Heart left ventricle (tissue), 13 donors: ENCODE measurements around the gene PILRA.

Experiments used
- POLR2A ChIP-seq, 2 donors: fragments of 450-650 bp; IDR thresholded peaks; one replicate each; pipeline ENCODE4 v1.6.1; 2017; ENCODE audit warnings: antibody characterized with exemption in 2 of 2, mild to moderate bottlenecking in 2 of 2, moderate library complexity in 2 of 2
- TF ChIP-seq, protein P1 (sequence below), 12 donors: fragments of 200-600 bp; sonication (generic) in 4 of 12; IDR thresholded peaks; one replicate each; pipeline versions ENCODE4 v1.5.0 to v1.8.0; 2018 to 2022; ENCODE audit warnings: antibody characterized with exemption in 12 of 12, mild to moderate bottlenecking in 5 of 12
- donor health status: ischemic (EF 13 %, LVEDD 7.1; RV severe dilation, severe dysfunction).
- donor health status: DM: no; HTN: yes; CAD: no.
- donor health status: DM: no; HTN: no; CAD: no.
- donor health status: ischemic (EF 25% LVEDD 6.9; RV normal size, moderate dysfunction).
- donor health status: ischemic (EF 25% LVEDD 5.7; RV mildly dilated, moderate dysfunction).
- donor health status: ischemic (EF 35%, LVEDD 5.7; RV mildly dilated, moderate dysfunction).
- donor health status: nonischemic (EF 11% LVEDD 7.7; RV severe dilation, severe dysfunction).
- donor health status: DM: yes; HTN: yes; CAD: no.
- donor health status: PGD.
- donor health status: ischemic (EF 29% LVEDD 5.4; RV normal size, mild dysfunction).
- donor health status: nonischemic (EF 23%, LVEDD 6.1; RV moderate dilation, normal function).

DNA sequence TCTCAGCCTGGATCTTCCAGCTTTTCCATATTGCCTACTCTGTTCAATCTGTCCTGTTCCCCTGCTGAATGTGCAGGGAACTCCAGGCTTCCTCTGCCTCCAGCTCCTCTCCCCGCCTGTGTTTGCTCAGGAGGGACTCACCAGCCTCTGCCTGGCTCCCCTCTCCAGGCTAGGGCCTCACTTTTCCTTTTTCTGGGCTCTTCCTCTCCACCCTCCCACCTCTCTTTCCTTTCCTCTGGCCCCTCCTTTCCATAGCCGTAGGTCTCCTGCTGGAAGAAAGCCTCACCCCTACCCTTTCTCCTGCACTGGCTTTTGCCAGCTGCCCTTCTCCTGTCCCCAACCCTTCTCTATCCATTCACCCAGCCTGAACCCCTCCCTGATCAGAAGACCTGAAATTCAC lies 25.0 kb downstream of the PILRA start:
- TF ChIP-seq, protein P1, sequence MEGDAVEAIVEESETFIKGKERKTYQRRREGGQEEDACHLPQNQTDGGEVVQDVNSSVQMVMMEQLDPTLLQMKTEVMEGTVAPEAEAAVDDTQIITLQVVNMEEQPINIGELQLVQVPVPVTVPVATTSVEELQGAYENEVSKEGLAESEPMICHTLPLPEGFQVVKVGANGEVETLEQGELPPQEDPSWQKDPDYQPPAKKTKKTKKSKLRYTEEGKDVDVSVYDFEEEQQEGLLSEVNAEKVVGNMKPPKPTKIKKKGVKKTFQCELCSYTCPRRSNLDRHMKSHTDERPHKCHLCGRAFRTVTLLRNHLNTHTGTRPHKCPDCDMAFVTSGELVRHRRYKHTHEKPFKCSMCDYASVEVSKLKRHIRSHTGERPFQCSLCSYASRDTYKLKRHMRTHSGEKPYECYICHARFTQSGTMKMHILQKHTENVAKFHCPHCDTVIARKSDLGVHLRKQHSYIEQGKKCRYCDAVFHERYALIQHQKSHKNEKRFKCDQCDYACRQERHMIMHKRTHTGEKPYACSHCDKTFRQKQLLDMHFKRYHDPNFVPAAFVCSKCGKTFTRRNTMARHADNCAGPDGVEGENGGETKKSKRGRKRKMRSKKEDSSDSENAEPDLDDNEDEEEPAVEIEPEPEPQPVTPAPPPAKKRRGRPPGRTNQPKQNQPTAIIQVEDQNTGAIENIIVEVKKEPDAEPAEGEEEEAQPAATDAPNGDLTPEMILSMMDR (IDR thresholded peaks at IDR 0.05) = no peak
- no peak for TF ChIP-seq POLR2A (IDR thresholded peaks at IDR 0.05)
